ENCODE results near the gene HYLS1.

HYLS1 gene

GRCh38 chr11:125922156-125922555 lies 34.7 kb downstream of the HYLS1 start (continued):
- TF ChIP-seq TSHZ2 (CRISPR knock-in tag; IDR thresholded peaks at IDR 0.05) (no peak), RARB (CRISPR knock-in tag; IDR thresholded peaks at IDR 0.05) (no peak), SNAI2 (CRISPR knock-in tag; IDR thresholded peaks at IDR 0.05) (no peak), ZFP3 (CRISPR knock-in tag; IDR thresholded peaks at IDR 0.05) (no peak), TOX (CRISPR knock-in tag; IDR thresholded peaks at IDR 0.05; ENCODE audit: borderline replicate concordance) (no peak), ISL1 (CRISPR knock-in tag; IDR thresholded peaks at IDR 0.05) (no peak), ZNF8 (CRISPR knock-in tag; IDR thresholded peaks at IDR 0.05) (no peak), ZFP30 (CRISPR knock-in tag; IDR thresholded peaks at IDR 0.05) (no peak), OSR1 (CRISPR knock-in tag; IDR thresholded peaks at IDR 0.05) (no peak)
- TF ChIP-seq, protein P1, sequence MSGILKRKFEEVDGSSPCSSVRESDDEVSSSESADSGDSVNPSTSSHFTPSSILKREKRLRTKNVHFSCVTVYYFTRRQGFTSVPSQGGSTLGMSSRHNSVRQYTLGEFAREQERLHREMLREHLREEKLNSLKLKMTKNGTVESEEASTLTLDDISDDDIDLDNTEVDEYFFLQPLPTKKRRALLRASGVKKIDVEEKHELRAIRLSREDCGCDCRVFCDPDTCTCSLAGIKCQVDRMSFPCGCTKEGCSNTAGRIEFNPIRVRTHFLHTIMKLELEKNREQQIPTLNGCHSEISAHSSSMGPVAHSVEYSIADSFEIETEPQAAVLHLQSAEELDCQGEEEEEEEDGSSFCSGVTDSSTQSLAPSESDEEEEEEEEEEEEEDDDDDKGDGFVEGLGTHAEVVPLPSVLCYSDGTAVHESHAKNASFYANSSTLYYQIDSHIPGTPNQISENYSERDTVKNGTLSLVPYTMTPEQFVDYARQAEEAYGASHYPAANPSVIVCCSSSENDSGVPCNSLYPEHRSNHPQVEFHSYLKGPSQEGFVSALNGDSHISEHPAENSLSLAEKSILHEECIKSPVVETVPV (CRISPR knock-in tag; IDR thresholded peaks at IDR 0.05): no peak

- peak; percentile 95 for ATAC-seq
- TF ChIP-seq, protein P2, sequence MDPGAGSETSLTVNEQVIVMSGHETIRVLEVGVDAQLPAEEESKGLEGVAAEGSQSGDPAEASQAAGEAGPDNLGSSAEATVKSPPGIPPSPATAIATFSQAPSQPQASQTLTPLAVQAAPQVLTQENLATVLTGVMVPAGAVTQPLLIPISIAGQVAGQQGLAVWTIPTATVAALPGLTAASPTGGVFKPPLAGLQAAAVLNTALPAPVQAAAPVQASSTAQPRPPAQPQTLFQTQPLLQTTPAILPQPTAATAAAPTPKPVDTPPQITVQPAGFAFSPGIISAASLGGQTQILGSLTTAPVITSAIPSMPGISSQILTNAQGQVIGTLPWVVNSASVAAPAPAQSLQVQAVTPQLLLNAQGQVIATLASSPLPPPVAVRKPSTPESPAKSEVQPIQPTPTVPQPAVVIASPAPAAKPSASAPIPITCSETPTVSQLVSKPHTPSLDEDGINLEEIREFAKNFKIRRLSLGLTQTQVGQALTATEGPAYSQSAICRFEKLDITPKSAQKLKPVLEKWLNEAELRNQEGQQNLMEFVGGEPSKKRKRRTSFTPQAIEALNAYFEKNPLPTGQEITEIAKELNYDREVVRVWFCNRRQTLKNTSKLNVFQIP (CRISPR knock-in tag; IDR thresholded peaks at IDR 0.05; ENCODE audit: borderline replicate concordance, low read depth): no peak
- TF ChIP-seq CSDC2 (CRISPR knock-in tag; IDR thresholded peaks at IDR 0.05): no peak
- TF ChIP-seq ARNTL (CRISPR knock-in tag; IDR thresholded peaks at IDR 0.05; ENCODE audit: borderline replicate concordance, low read depth): no peak
- TF ChIP-seq, protein P1 (CRISPR knock-in tag; IDR thresholded peaks at IDR 0.05): no peak
- TF ChIP-seq, protein P3, sequence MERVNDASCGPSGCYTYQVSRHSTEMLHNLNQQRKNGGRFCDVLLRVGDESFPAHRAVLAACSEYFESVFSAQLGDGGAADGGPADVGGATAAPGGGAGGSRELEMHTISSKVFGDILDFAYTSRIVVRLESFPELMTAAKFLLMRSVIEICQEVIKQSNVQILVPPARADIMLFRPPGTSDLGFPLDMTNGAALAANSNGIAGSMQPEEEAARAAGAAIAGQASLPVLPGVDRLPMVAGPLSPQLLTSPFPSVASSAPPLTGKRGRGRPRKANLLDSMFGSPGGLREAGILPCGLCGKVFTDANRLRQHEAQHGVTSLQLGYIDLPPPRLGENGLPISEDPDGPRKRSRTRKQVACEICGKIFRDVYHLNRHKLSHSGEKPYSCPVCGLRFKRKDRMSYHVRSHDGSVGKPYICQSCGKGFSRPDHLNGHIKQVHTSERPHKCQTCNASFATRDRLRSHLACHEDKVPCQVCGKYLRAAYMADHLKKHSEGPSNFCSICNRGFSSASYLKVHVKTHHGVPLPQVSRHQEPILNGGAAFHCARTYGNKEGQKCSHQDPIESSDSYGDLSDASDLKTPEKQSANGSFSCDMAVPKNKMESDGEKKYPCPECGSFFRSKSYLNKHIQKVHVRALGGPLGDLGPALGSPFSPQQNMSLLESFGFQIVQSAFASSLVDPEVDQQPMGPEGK (CRISPR knock-in tag; IDR thresholded peaks at IDR 0.05; ENCODE audit: borderline replicate concordance): no peak
- TF ChIP-seq ZC3H10 (CRISPR knock-in tag; IDR thresholded peaks at IDR 0.05): no peak
- TF ChIP-seq ZNF8 (CRISPR knock-in tag; IDR thresholded peaks at IDR 0.05): no peak
These were observed 35.6 kb downstream of the HYLS1 start for GRCh38 chr11:125923012-125923579.

DNA sequence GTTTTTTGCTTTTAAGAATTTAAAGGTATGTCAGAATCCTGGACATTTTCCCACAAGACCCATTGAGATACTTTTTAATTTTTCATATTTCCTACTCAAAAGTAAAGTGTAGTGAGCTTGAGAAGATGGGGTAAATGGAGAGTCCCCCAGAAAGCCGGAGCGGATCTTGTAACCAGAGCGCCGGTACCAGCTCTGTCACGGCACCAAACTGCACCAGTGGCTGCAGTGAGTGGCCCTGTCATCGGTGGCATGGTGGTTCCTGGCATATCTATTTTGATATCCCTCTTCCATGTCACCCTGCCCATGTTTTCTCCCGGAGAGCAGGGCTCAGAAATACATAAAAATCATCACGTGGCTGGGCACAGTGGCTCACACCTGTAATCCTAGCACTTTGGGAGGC lies 36.2 kb downstream of the HYLS1 start:
- no peak for TF ChIP-seq GLIS3 (CRISPR knock-in tag; IDR thresholded peaks at IDR 0.05)
- no peak for TF ChIP-seq ZFP3 (CRISPR knock-in tag; IDR thresholded peaks at IDR 0.05)
- no peak for TF ChIP-seq TSHZ2 (CRISPR knock-in tag; IDR thresholded peaks at IDR 0.05)
- no peak for TF ChIP-seq BACH2 (CRISPR knock-in tag; IDR thresholded peaks at IDR 0.05; ENCODE audit: borderline replicate concordance)
- TF ChIP-seq, protein P1 (CRISPR knock-in tag; IDR thresholded peaks at IDR 0.05): no peak
- TF ChIP-seq ZNF8 (CRISPR knock-in tag; IDR thresholded peaks at IDR 0.05): no peak
- TF ChIP-seq, protein P4, sequence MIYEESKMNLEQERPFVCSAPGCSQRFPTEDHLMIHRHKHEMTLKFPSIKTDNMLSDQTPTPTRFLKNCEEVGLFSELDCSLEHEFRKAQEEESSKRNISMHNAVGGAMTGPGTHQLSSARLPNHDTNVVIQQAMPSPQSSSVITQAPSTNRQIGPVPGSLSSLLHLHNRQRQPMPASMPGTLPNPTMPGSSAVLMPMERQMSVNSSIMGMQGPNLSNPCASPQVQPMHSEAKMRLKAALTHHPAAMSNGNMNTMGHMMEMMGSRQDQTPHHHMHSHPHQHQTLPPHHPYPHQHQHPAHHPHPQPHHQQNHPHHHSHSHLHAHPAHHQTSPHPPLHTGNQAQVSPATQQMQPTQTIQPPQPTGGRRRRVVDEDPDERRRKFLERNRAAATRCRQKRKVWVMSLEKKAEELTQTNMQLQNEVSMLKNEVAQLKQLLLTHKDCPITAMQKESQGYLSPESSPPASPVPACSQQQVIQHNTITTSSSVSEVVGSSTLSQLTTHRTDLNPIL (CRISPR knock-in tag; IDR thresholded peaks at IDR 0.05; ENCODE audit: low read depth): no peak
- TF ChIP-seq ZNF565 (CRISPR knock-in tag; conservative IDR thresholded peaks at IDR 0.05; ENCODE audit: low read depth): no peak
- TF ChIP-seq ESRRG (CRISPR knock-in tag; IDR thresholded peaks at IDR 0.05): no peak
- TF ChIP-seq CSDC2 (CRISPR knock-in tag; IDR thresholded peaks at IDR 0.05): no peak
- no peak for TF ChIP-seq ZC3H10 (CRISPR knock-in tag; IDR thresholded peaks at IDR 0.05)
- no peak for ATAC-seq

Measured in SK-N-SH treated with all-trans-retinoic acid at 6 μM for 48 hours (cell line).